ENCODE results near the gene AMACR. TPM values are rescaled to one million over a fixed set of nuclear protein-coding genes. Genes with fewer than 3 reads are reported as not detected.
"Not testable (repeated sequence)": the region's sequence is repeated elsewhere in the genome, so short reads cannot be mapped to it uniquely, and the experiment has no call there.

AMACR gene
- total RNA-seq, 1 donor from 2014 or later, result 9.8 TPM

DNA sequence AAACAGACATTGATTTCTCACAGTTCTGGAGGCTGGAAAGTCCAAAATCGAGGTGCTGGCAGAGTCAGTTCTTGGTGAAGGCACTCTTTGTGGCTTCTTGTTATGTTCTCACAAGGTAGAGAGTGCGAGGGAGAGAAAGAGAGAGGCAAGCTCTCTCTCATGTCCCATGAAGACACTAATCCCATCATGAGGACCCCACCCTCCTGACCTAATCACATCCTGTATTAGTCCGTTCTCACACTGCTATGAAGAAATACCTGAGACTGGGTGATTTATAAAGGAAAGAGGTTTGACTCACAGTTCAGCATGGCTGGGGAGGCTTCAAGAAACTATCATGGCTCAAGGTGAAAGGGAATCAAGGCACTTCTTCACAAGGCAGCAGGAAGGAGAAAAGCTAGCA, 5.7 kb upstream of the AMACR start:
- Mint-ChIP-seq H3K27me3 (ENCODE audit: low read depth) (no peaks in the 10 kb centered on the region), H3K9me3 (peaks cover 10% of the 10 kb centered on the region), H3K27ac (no peak overlapping the region), H3K4me3 (no peak overlapping the region), H3K36me3 (peaks cover 4% of the 10 kb centered on the region), H3K4me1 (peaks cover 12% of the 10 kb centered on the region)
- TF ChIP-seq, protein P1, sequence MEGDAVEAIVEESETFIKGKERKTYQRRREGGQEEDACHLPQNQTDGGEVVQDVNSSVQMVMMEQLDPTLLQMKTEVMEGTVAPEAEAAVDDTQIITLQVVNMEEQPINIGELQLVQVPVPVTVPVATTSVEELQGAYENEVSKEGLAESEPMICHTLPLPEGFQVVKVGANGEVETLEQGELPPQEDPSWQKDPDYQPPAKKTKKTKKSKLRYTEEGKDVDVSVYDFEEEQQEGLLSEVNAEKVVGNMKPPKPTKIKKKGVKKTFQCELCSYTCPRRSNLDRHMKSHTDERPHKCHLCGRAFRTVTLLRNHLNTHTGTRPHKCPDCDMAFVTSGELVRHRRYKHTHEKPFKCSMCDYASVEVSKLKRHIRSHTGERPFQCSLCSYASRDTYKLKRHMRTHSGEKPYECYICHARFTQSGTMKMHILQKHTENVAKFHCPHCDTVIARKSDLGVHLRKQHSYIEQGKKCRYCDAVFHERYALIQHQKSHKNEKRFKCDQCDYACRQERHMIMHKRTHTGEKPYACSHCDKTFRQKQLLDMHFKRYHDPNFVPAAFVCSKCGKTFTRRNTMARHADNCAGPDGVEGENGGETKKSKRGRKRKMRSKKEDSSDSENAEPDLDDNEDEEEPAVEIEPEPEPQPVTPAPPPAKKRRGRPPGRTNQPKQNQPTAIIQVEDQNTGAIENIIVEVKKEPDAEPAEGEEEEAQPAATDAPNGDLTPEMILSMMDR (IDR thresholded peaks at IDR 0.05; ENCODE audit: unreplicated experiment), result no peak
- no peak for DNase-seq (ENCODE audit: low spot score in 2 of 2, unreplicated experiment in 2 of 2)

DNA sequence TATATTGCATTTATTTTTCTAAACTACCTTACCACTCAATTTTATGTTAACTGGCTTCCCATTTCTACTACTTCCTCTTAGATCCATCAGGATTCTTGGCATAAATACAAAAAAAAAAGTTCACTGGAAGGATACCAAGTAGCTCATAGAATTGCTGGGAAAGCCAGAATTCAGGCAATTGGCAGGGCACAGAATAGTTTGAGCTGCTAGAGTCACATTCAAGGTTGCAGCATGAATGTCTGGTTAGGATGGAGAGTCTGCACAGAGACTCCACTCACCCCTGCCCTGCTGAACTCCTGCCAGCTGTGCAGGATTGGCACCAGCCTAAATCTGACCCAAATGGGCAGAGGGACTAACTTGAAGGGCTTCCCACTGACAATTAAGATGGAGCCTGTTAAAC, 4.9 kb upstream of the AMACR start:
- TF ChIP-seq, protein P1 (IDR thresholded peaks at IDR 0.05; ENCODE audit: unreplicated experiment), result no peak
- H3K36me3 Mint-ChIP-seq, result peaks cover 3% of the 10 kb centered on the region
- no peaks in the 10 kb centered on the region for H3K27me3 Mint-ChIP-seq (ENCODE audit: low read depth)
- no peak overlapping the region for H3K4me3 Mint-ChIP-seq
- H3K4me1 Mint-ChIP-seq, result peaks cover 14% of the 10 kb centered on the region
- peaks cover 10% of the 10 kb centered on the region for H3K9me3 Mint-ChIP-seq
- no peak overlapping the region for H3K27ac Mint-ChIP-seq
- no peak for DNase-seq (ENCODE audit: low spot score in 2 of 2, unreplicated experiment in 2 of 2)

DNA sequence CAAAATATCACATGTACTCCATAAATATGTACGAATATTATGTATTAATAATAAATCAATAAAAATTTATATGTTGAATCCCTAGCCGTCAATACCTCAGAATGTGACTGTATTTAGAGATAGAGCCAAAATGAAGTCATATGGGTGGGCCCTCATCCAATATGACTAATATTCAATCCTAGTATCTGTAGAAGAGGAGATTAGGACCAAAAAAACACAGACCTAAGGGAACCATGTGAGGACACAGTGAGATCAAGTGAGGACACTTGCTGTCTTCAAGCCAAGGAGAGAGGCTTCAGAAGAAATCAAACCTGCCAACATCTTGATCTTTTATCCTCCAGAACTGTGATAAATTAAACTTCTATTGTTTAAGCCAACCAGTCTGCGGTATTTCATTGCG, 3.7 kb upstream of the AMACR start:
- H3K4me1 Mint-ChIP-seq, result peaks cover 21% of the 10 kb centered on the region
- TF ChIP-seq, protein P1 (IDR thresholded peaks at IDR 0.05; ENCODE audit: unreplicated experiment), result no peak

DNA sequence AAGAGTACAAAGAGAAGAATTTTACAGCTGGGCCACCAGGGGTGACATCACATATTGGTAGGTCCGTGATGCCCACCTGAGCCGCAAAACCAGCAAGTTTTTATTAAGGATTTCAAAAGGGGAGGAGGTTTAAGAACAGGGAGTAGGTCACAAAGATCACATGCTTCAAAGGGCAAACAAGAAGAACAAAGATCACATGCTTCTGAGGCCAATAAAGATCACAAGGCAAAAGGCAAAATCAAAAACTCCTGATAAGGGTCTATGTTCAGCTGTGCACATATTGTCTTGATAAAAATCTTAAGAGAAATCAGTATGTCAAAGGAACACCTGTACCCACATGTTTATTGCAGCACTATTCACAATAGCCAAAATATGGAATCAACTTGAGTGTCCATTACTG, 2.3 kb upstream of the AMACR start:
- H3K27me3 Mint-ChIP-seq (ENCODE audit: low read depth); DNase-seq (ENCODE audit: low spot score in 2 of 2, unreplicated experiment in 2 of 2); H3K9me3 Mint-ChIP-seq; H3K4me3 Mint-ChIP-seq; H3K27ac Mint-ChIP-seq; H3K36me3 Mint-ChIP-seq: not testable (repeated sequence)
- peaks cover 21% of the 10 kb centered on the region for H3K4me1 Mint-ChIP-seq

More for the DNA sequence above, 3.7 kb upstream of the AMACR start:
- Mint-ChIP-seq H3K27me3 (ENCODE audit: low read depth) (no peaks in the 10 kb centered on the region), H3K36me3 (peaks cover 3% of the 10 kb centered on the region), H3K9me3 (peaks cover 10% of the 10 kb centered on the region), H3K27ac (no peak overlapping the region), H3K4me3 (no peak overlapping the region)
- no peak for DNase-seq (ENCODE audit: low spot score in 2 of 2, unreplicated experiment in 2 of 2)

DNA sequence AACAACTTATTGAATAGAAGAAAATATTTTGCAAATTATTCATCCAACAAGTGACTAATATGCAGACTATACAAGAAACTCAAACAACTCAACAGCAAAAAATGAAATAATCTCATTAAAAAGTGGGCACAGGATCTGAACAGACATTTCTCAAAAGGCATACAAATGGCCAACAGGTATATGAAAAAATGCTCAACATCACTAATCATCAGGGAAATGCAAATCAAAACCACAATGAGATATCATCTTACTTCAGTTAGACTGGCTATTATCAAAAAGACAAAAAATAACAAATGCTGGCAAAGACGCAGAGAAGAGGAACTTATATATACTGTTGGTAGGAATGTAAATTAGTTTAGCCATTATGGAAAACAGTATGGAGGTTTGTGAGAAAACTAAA, 1.8 kb upstream of the AMACR start:
- Mint-ChIP-seq H3K9me3 (peaks cover 10% of the 10 kb centered on the region), H3K4me1 (peaks cover 21% of the 10 kb centered on the region), H3K27ac (peak overlapping the region; percentile 48), H3K27me3 (ENCODE audit: low read depth) (no peaks in the 10 kb centered on the region), H3K36me3 (no peaks in the 10 kb centered on the region), H3K4me3 (no peak overlapping the region)
- TF ChIP-seq, protein P1 (IDR thresholded peaks at IDR 0.05; ENCODE audit: unreplicated experiment), result no peak
- no peak for DNase-seq (ENCODE audit: low spot score in 2 of 2, unreplicated experiment in 2 of 2)

DNA sequence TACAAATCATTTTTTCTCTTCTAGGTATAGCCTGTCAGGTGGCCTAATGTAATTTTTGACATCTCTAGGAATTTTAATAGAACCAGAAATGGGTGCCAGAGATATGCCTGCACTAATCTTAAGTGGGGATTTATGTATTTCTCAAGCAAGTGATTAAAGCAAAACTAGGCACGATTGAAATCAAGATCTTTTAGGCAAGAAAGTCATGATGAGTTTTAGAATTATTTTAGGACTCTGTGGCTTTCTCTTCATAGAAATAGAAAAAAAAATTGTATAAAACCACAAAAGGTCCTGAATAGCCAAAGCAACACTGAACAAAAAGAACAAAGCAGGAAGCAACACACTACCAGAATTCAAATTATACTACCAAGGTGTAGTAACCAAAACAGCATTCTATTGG, 952 bp upstream of the AMACR start:
- no peak for DNase-seq (ENCODE audit: low spot score in 2 of 2, unreplicated experiment in 2 of 2)
- Mint-ChIP-seq H3K27me3 (ENCODE audit: low read depth) (no peaks in the 10 kb centered on the region), H3K9me3 (peaks cover 8% of the 10 kb centered on the region)

More for the DNA sequence above, 952 bp upstream of the AMACR start:
- Mint-ChIP-seq H3K4me1 (peaks cover 21% of the 10 kb centered on the region), H3K27ac (peak overlapping the region; percentile 97), H3K36me3 (peaks cover 3% of the 10 kb centered on the region), H3K4me3 (peak overlapping the region; percentile 84)
- TF ChIP-seq, protein P1 (IDR thresholded peaks at IDR 0.05; ENCODE audit: unreplicated experiment), result no peak
